Mucosa of descending colon (tissue), 3 donors: ENCODE data around the gene PRKACB. TPM values are rescaled to one million over a fixed set of nuclear protein-coding genes. Genes with fewer than 3 reads are reported as not detected.

ENCODE experiments used
- ATAC-seq: fragments of 200-7000 bp; cut with Tn5 transposase; one replicate; pipeline ENCODE4 v1.9.1; 2020; ENCODE audit warnings: mild to moderate bottlenecking, moderate library complexity
- DNase-seq, 3 donors: peaks; one replicate each; pipeline ENCODE4 v3.0.0-alpha.2; 2020
- H3K36me3 ChIP-seq: fragments of 200-600 bp; one replicate; pipeline ENCODE4 v1.8.0; 2021; ENCODE audit warnings: low read depth, mild to moderate bottlenecking
- H3K4me1 ChIP-seq: fragments of 200-600 bp; one replicate; pipeline ENCODE4 v1.8.0; 2021; ENCODE audit warnings: low read depth, mild to moderate bottlenecking
- H3K4me3 ChIP-seq: fragments of 200-600 bp; one replicate; pipeline ENCODE4 v1.8.0; 2021; ENCODE audit warnings: mild to moderate bottlenecking
- H3K9me3 ChIP-seq: fragments of 200-600 bp; one replicate; pipeline ENCODE4 v1.8.0; 2021; ENCODE audit warnings: mild to moderate bottlenecking
- intact Hi-C, 2 donors: fragments of 100-400 bp; cut with DNase I in 1 of 2; cut with micrococcal nuclease in 1 of 2; formaldehyde crosslinking; loops; one replicate each; pipeline versions ENCODE4 v1.11.0 to v1.11.1; 2022; cut with DNase I, micrococcal nuclease
- total RNA-seq, 3 donors: library from RNA; stranded (reverse); fragmentation: NEBNext Ultra II Directional in 2 of 3; extraction: Animal tissue kit (Norgen Biotek cat#: 25700) in 2 of 3; gene quantifications; one replicate each; pipeline versions ENCODE4 v1.2.1 to v1.2.4, GENCODE V29; 2021 to 2023
- TF ChIP-seq, protein P1 (sequence below): fragments of 200-600 bp; IDR thresholded peaks from one replicate; pipeline ENCODE4 v1.8.0; 2022; ENCODE audit warnings: antibody characterized with exemption, mild to moderate bottlenecking
- donor health status: DM: no; HTN: no; CAD: no; lungs with moderate emphysema.
- donor health status: DM: no; HTN: no; CAD: no.
- donor health status: DM: no; HTN: yes; CAD: no.

PRKACB gene
- total RNA-seq, 3 donors from 2014 or later: 91.0 to 155 (median 99.3) TPM

GRCh38 chr1:84259376-84259775 lies 115.3 kb downstream of the PRKACB start:
- ATAC-seq (no peak), DNase-seq (no peak)
- H3K4me3 ChIP-seq: no peak overlapping the region
- intact Hi-C loops: no loop called here
- H3K4me1 ChIP-seq: peaks cover 21% of the 10 kb centered on the region
- TF ChIP-seq, protein P1, sequence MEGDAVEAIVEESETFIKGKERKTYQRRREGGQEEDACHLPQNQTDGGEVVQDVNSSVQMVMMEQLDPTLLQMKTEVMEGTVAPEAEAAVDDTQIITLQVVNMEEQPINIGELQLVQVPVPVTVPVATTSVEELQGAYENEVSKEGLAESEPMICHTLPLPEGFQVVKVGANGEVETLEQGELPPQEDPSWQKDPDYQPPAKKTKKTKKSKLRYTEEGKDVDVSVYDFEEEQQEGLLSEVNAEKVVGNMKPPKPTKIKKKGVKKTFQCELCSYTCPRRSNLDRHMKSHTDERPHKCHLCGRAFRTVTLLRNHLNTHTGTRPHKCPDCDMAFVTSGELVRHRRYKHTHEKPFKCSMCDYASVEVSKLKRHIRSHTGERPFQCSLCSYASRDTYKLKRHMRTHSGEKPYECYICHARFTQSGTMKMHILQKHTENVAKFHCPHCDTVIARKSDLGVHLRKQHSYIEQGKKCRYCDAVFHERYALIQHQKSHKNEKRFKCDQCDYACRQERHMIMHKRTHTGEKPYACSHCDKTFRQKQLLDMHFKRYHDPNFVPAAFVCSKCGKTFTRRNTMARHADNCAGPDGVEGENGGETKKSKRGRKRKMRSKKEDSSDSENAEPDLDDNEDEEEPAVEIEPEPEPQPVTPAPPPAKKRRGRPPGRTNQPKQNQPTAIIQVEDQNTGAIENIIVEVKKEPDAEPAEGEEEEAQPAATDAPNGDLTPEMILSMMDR: no peak
- no peaks in the 10 kb centered on the region for H3K9me3 ChIP-seq
- H3K36me3 ChIP-seq: no peaks in the 10 kb centered on the region

DNA sequence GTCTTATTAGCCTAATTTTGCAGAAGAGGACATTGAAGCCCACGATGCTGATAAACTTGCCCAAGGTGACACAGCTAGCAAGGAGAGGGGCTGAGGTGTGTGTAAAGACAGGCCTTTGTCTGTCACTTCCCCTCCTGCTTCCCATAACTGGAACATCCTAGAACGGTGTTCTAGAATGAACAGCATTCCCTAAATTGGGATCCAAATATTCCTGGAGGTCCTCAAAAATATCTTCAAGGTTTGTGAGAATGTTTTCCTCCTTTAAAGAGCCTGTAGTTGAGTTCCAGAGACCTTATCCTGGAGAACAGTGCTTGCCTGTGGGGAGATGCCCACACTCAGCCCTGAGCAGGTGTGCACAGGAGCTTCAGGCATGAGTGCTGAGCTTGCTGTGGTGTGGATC lies 115.9 kb downstream of the PRKACB start:
- H3K9me3 ChIP-seq: no peaks in the 10 kb centered on the region
- no peak for DNase-seq
- no peaks in the 10 kb centered on the region for H3K36me3 ChIP-seq
- TF ChIP-seq, protein P1: no peak
- peaks cover 17% of the 10 kb centered on the region for H3K4me1 ChIP-seq
- no peak for ATAC-seq
- intact Hi-C loops: loop anchor here in 1 of 2 donors (10.0 kb wide), 1 partner anchor 115 kb away; the partner anchor contains the start of gene PRKACB
- no peak overlapping the region for H3K4me3 ChIP-seq

- intact Hi-C loops: loop anchor here in 1 of 2 donors (10.0 kb wide), 1 partner anchor 116 kb away; the partner anchor contains the start of gene PRKACB
- ATAC-seq (peak; percentile 91), DNase-seq (peak in 1 of 3 donors; percentile 47)
- H3K4me3 ChIP-seq: no peak overlapping the region
- no peaks in the 10 kb centered on the region for H3K9me3 ChIP-seq
- no peaks in the 10 kb centered on the region for H3K36me3 ChIP-seq
- peaks cover 21% of the 10 kb centered on the region for H3K4me1 ChIP-seq
- TF ChIP-seq, protein P1: no peak
Observed at GRCh38 chr1:84260852-84261518, 116.9 kb downstream of the PRKACB start.

GRCh38 chr1:84264961-84265360 lies 120.9 kb downstream of the PRKACB start:
- intact Hi-C loops: loop anchor here in 1 of 2 donors (5.0 to 10.0 kb wide), 2 partner anchors 37 to 120 kb away; partner anchors contain the start of genes PRKACB and SAMD13
- TF ChIP-seq, protein P1: no peak
- Histone ChIP-seq H3K4me1 (peaks cover 54% of the 10 kb centered on the region), H3K36me3 (no peaks in the 10 kb centered on the region), H3K9me3 (no peaks in the 10 kb centered on the region), H3K4me3 (no peak overlapping the region)
- ATAC-seq (no peak), DNase-seq (no peak)

- no peaks in the 10 kb centered on the region for H3K9me3 ChIP-seq
- peaks cover 46% of the 10 kb centered on the region for H3K4me1 ChIP-seq
- no peaks in the 10 kb centered on the region for H3K36me3 ChIP-seq
- TF ChIP-seq, protein P1: no peak
- ATAC-seq (peak; percentile 67), DNase-seq (peak in 1 of 3 donors; percentile 49)
- intact Hi-C loops: loop anchor here in 1 of 2 donors (5.0 to 10.0 kb wide), 2 partner anchors 36 to 121 kb away; partner anchors contain the start of genes PRKACB and SAMD13
- H3K4me3 ChIP-seq: no peak overlapping the region
Observed at GRCh38 chr1:84265867-84266266, 121.8 kb downstream of the PRKACB start.
